Stimulated activated CD4-positive, alpha-beta T cell treated with anti-CD3 and anti-CD28 coated beads, TNF-alpha, amount 100 ng/mL, for 48 hours (primary cell): Measurements from ENCODE around the gene TVP23A.
"Not testable (repeated sequence)": the region's sequence is repeated elsewhere in the genome, so short reads cannot be mapped to it uniquely, and the experiment has no call there.

Experiments used
- DNase-seq, 3 donors: peaks; one replicate each; pipeline ENCODE4 v3.0.0-alpha.2; 2020; ENCODE audit warnings: low read depth in 3 of 3

TVP23A gene

DNA sequence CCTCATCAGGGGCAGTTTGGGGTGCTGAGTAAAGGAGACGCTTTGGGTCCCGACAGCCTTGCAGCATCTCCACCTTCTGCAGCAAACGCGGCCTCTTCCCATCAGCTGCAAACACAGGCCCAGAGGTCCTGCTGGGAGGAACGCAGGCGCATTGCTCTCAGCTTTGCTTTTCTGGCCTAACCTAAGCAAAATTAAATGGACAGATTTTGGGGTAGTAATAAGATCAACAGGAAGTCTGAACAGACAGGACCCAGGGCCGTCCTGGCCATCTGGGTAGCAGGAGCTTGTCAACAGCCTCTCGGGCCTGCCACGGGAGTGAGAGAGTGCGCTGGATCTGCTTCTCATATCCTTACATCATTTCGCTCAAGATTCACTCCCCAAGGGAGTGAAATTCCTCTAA lies 67.8 kb downstream of the TVP23A start:
- DNase-seq, result no peak

DNA sequence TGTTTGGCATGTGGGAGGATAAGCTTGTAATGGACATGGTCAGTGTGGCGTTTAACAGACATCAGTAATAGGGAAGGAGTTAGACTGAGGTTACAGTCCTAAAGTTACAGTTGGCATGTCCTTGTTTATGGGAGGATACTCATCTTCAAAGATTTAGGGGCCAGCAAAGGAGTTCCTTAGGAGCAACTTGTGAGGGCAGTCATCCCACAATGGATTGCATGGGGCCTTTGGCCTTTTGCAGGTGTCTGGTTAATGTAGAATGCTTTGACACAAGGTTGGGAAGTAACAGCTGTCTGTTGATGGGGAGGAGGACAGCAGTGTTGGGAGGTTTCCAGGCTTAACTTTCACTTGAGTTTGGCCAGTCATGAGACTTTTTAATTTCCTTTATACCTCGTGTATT lies 72.8 kb downstream of the TVP23A start:
- no peak for DNase-seq

DNA sequence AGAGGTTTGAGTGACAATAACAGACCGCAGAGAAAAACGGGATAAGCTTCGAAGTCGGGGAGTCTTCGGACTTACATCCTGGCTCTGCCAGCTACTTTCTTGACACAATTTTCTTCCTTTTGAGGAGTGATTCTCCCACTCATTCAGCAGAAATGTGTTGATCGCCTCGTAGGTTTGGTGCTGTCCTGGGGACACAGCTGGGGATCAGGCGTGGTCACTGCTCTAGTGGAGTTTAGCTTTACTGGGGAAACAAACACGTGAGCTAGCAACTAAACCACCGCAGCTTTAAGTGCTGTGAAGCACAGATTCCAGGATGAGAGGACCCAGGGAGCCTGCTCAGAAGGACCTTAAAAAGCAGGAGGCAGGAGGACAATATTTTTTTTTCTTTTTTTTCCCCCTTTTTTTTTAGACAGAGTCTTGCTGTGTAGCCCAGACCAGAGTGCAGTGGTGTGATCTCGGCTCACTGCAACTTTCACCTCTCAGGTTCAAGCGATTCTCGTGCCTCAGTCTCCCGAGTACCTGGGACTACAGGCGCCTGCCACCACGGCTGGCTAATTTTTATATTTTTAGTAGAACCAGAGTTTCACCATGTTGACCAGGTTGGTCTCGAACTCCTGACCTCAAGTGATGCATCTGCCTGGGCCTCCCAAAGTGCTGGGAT lies 74.1 kb downstream of the TVP23A start:
- DNase-seq, result no peak

DNA sequence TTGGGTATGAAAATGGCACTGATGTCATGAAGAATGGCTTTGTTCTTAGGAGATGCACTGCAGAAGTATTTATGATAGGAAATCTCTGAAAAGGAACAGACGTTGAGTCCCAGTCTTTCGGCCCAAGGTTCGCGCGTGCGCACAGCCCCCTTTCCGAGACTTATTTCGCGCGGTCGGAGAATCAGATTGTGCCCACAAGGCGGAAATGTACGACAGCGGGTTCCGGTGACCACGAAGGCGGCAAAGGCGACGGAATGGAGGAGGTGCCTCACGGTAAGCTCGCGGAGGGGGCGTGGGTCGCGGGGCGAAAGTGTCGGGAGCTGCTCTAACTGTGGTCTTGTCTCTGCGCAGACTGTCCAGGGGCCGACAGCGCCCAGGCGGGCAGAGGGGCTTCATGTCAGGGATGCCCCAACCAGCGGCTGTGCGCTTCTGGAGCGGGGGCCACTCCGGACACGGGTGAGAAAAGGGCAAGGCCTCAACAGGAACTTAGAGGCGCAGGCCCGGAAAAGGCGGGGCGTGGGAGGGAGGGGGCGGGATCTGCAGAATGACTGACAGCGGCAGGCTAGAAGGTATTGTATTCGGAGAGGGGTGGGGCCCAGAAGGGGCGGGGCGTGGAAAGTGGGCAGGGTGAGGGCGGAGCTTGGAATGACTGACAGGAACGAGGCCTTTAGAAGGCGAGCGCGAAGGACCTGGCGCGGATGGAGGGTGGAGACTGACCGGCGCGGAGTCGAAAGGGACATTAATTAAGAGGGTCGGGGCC lies 74.8 kb downstream of the TVP23A start, which contains the start of gene NUBP1:
NUBP1 (plus strand) TSS at position 233 of the 760 bp plus-strand sequence; CDS start at position 255, 22 bp downstream.
- DNase-seq, result peak; percentile 99 to 100 (median 99)

DNA sequence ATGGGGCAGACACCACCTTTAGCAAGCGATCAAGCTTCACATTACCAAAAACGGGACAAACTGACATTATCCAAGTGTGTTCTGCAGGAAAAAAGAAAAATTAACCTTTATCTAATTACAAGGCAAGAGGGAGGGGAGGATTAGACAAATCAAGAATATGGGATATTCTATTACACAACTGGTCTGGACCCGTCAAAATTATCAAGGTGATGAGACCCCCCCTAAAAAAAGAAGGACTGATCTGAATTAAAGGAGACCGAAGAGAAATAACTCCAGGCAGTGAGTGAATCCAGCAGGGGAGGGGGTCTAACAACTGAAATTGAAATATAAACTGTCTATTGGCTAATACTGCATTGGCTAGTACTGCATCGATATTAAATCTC lies 75.4 kb downstream of the TVP23A start:
- no peak for DNase-seq

DNA sequence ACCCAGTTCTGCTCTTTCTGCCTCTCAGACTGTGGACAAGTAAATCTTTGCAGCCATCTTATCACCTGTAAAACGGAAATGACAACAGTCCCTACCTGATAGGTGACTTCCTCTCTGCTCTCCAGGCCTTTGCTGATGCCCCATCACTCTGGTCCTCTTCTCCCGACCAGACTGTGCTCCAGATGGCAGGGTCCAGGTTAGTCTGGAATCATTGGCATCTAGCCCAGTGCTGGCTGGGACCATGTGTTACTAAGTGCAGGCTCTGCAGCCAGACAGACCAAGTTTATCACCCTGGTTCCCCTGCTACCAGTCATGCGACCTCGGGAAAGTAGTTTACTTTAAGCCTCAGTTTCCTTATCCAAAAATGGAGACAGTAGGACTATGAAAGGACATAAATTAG lies 76.8 kb downstream of the TVP23A start:
- DNase-seq, result no peak

DNA sequence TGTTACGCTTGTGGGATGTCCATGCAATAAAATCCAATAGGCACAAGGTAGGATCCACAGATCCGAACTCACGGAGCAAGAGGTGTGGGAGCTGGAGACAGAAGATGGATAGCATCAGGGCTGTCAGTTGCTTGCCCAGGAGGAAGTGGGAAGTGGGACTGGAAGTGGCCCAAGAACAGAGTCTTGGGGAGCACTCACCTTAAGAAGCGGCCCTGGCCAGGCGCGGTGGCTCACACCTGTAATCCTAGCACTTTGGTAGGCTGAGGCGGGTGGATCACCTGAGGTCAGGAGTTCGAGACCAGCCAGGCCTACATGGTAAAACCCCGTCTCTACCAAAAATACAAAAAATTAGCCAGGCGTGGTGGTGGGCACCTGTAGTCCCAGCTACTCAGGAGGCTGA lies 77.3 kb downstream of the TVP23A start:
- not testable (repeated sequence) for DNase-seq

DNA sequence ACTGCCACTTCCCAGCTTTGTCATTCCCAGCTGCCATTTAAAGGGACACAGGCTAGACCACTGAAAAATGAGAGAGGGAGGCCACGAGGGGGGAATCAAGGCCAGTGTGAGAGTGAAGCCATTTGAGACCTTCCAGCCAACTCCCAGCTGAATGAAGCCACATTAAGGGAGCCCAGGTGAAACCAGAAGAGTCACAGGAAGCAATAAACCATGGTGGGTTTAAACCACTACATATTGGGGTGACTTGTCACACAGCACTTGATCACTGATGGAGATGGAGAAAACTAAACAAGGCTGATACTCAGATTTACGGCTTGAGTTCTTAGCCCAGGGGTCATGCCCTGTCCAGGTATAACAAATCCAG lies 77.8 kb downstream of the TVP23A start:
- no peak for DNase-seq

DNA sequence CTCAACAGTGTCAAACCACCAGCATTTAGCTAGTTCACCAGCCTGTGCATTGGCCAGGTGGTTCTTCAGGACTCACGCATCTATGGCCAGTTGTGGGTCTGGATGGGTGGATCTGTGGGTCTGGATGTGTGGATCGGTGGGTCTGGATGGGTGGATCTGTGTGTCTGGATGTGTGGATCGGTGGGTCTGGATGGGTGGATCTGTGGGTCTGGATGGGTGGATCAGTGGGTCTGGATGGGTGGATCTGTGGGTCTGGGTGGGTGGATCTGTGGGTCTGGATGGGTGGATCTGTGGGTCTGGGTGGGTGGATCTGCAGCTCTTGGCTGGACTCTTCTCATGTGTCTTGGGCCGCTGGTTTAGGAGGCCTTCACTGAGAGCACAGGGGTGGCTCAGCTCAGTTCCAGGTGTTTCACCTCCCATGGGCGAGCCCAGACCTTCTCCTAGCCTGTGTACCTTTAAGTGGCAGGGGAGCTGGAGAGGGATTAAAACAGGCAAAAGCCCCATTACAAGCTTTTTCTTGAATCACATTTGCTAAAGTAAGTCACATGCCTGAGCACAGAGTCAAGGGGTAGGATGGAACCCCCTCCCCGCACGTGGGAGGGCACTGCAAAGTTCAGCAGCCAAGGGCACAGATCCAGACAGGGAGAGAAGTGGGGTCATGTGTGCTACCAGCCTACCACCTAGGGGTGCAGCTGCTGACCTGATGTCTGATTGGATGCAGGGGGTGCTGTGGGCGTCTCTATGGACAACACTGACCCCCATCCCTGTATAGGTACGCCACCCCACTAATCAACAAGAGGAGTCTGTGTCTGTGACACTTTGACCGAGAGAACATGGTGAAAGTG lies 78.4 kb downstream of the TVP23A start:
- DNase-seq, result no peak

DNA sequence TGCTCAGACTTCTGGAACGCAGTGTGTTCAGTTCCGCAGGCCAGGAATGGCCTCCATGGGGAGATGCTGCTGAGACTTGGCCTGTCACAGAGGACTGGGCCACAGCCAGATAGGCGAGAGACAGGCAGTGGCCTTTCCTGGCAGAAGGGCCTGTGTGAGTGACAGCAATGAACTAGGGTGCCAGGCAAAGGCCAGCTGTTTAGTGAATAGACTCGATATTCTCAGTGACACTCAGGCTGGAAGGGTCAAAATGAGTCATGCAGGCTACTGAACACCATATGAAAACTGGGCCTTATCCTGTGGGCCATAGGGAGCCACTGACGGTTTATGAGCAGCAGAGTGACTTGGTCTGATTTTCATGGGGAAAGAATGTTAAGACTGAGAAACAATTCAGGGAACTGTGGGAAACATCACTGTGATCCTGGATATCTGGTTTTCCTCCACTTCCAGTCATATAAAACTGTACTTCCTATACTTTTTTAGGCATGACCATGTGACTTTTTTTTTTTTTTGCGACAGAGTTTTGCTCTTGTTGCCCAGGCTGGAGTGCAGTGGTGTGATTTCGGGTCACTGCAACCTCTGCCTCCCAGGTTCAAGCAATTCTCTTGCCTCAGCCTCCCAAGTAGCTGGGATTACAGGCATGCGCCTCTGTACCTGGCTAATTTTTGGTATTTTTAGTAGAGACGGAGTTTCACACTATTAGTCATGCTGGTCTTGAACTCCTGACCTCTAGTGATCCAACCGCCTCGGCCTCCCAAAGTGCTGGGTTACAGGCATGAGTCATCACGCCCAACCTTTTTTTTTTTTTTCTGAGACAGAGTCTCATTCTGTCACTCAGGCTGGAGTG lies 80.1 kb downstream of the TVP23A start:
- DNase-seq, result peak in 2 of 3 donors; percentile 25 to 41

DNA sequence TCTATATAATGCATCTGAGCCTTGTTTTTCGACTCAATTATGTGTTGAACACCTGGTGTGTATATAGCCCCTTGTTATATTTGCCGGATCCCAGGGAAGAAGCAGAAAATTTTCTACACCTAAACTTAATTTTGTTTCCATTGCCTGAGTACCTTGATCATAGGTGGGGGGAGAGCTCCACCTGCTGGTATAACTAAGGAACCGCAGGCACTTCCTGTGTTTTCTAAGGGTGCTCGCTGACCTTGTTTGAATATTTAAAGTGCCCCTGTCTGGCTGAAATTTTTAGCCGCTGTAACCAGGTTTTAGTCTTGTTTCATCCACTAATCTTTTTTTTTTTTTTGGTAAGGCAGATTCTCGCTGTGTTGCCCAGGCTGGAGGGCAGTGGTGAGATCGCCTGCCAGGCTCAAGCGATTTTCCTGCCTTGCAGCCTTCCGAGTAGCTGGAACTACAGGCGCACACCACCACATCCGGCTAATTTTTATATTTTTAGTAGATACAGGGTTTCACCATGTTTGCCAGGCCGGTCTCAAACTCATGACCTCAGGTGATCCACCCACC lies 81.4 kb downstream of the TVP23A start:
- peak; percentile 45 to 54 (median 46) for DNase-seq

DNA sequence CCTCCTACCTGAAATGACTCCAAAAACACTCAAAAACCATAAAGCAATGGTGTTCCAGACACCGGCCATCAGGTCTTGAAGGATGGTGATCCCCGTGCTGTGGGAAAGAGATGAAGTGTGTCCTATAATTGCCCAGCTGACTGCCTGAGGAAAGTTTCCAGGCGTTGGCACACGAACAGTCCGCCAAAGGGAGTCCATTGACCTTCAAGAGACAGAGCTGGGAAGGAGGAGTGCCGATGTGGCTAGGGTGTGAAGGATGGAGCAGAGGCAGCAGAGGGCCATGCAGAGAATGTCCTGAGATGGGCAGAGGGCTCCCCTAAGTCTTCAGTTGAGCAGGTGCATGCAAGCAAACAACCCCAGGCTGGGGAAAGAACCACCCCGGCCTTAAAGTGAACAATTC lies 86.8 kb downstream of the TVP23A start:
- DNase-seq, result no peak

DNA sequence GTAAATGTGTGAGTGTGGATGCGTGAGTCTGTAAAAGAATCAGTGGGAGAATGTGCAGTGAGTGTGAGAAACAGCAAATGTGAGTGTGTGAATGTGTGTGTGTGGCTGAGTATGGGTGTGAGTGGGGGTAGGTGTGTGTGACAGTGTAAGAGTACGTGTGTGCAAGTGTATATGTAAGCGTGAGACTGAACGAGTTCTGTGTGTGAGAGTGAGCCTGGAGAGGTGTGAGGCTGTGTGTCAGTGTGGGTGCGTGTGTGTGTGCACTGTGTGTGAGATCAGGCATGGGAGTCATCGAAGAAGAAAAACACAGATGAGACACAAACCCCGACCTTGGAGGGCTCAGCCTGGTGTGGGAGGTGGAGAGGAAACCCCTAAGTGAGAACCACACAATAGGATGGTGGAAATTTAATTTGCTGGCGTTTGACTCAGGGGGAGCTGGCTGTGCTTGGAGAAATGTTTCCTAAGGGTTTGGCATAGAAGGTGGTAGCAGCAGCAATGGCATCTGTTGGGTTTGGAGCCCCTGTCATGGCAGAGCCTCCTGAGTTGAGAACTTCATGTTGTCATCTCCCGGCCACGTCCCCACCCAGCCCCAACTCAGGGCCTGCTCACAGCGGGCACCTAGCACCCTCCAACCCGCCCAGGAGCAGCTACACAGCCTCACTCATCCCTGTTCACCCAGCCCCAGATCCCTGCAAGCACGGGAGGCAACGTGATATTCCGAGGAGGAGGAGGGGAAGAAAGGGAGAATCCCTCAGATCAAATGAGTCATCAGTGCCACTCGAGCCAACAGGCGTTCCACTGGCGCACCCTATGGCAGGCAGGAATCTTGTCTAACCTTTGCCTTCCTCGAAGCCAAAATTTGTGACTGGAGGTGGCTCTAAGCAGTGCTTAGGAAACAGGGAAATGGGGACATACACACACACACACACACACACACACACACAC lies 89.2 kb downstream of the TVP23A start:
- DNase-seq, result no peak

DNA sequence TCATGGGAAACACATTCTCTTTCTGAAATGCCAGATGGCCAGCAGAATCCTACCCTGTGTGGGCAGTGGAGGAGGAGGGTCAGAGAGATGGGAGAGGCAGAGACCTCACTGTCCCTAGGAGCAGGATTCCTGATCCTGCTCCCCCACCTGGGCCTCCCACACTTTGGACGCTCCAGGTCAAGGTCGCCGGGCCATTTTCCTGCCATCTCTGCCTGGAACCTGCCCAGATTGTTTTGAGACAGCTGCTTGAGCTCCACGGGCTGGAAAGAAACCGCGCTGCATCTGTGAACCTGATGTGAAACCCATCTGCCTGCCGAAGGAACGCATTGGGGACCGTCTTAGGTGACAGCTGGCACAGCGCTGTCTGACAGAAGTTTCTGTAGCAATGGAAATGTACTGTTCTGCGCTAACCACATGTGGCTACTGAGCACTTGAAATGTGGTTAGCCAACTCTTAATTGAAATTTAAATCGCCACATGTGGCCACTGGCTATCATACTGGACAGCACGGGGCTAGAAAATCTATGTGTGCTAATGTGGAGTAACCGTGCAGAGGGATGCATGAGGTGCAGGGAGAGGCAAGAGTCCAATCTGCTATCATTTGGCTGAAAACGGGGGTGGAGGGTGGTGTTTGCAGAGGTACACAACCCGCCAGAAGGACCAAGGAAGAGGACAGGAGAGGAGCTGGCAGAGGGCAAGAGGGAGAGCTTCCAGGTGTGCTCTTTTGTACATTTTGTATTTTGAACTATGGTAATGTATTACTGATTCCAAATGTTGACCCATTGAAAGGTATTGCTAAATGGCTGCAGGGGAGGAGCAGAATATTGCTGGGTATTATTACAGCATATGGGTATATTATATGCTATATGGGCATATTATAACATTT lies 90.3 kb downstream of the TVP23A start:
- no peak for DNase-seq
